Activated CD4-positive, CD25-positive, alpha-beta regulatory T cell (primary cell): Measurements from ENCODE around the gene MGLL.

ENCODE experiments used
- DNase-seq, 4 experiments: peaks; one replicate each; lab custom pipeline; 2025; lab: John Stamatoyannopoulos, UW

Gene MGLL

DNA sequence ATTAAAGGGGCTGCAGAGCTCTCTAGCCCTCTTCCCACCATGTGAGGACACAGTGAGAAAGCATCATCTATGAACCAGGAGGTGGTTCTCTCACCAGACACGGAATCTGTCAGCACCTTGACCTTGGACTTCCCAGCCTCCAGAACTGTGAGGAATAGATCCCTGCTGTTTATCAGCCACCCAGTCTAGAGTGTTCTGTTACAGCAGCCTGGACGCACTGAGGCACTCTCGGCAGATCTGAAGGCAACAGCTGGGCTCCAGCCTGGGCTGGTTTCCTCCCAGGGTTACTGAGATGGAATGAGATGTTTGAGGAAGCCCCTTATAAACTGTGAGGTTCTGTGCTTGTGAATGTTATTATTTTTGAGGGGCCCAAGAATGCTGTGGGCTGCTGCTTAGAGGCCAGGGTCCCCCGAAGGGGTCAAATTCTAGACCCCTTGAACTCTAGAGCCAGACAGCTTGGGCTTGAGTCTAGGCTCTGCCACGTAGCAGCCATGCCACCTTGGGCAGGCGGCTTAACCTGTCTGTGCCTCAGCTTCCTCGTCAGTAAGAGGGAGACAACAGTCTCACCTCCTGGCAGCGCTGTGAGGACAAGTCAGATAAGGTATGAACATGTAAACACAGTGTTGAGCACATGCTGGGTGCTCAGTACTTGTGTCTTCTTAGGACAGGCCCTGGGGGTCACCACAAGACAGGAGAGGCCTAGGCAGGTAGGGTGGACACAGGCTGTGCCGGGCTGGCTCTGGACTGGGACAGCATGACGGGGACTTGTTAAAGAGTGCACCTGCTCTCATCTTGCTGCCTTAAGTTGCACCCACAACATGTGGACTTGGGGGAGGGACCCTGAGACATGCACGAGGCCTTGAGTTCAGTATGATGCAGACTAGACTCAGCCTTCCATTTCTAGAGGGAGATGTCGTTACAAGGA is 49.2 kb downstream of the MGLL start:
- DNase-seq = no peak

DNA sequence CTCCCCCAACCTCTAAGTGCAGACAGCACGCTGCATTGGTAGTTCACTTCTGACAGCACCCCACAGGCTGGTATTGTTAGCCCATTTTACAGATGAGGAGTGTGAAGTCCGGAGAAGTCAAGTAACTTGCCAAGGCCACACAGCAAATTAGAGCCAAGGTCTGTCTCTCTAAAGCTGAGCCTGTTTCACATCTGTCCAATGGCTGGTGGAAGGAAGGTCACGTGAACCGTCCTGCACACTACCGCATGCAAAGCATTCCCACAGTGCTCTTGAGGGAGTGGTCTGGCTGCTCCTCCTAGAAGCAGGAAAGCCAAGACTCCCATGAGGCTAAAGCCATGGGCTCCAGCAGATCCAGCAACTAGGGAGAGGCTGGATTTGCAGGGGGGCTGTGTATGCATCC is 50.0 kb downstream of the MGLL start:
- DNase-seq = no peak

DNA sequence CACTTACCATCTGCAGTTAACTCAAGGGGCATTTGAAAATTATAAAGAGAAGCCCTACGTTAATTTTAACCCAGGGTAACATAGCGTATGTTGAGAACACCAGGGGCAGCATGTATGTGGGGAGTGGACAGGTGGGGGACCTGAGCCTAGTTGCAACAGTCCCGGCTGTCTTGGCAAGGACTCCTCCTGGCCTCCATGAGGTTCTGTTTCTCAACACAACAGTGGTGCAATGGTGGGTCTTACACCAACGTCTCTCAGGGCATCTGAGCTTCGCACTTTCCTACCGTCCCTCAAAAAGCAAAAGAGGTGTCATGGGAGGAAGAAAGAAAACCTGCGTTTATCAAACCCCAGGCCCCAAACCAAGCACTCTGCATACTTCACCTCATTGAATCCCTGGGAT is 50.6 kb downstream of the MGLL start:
- no peak for DNase-seq

DNA sequence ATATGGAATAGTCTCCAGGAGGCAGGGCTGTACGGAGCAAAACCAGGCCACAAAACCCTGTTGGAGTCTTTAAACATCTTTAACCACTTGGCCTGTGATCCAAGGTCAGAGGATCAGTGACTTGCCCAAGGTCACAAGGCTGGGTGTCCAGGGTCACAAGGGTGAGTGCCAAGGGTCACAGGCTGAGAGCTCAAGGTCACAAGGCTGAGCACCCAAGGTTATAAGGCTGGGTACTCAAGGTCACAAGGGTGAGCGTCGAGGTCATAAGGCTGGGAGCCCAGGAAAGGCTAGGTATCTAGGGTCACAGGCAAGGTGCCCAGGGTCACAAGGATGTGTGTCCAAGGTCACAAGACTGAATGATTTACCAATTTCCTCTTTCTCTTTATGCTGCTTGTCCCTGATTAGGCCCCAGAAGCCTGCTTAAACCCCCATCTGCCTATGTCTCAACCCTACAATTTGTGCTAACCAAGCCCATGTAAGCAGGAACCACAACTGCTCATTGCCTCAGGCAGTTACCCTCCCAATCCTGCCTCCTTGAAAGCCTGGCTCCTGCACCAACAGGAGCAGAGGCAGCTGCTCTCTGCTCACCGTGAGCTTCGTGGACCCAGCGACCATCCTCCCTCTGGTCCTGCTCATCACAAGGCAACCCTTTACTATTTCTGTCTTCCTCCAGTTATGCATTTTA is 51.5 kb downstream of the MGLL start:
- no peak for DNase-seq

DNA sequence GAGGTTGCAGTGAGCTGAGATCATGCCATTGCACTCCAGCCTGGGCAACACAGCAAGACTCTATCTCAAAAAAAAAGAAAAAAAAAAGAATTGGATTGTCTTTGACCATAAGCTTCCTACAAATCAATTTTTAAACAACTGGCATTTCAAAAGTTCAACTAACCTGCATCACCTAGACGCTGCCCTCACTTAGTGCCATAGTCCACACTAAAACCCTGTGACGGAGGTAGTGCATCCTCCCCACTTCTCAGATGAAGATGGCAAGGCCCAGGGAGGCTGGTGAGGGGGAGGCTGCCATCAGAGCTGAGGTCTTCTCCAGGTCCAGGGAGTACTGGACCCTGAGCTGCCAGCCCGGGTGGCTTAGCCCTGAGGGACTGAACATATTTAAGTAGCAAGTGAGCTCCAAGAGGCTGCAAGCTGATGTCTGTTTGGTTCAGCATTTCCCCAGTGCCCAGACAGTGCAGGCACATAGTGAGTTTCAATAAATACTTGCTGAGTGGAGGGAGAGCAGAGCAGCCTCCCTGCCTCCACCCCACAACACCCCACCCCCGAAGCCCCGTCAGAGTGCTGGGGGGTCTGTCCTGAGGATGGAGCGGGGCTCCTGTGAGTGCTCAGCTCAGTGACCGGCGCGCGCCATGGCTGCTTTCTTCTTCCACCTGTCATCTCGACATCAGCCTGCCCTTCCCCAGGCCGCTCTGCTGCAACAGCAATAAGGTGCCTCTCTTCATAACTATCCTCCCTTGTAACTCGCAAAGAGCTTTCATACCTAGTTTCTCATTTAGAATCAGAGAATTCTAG is 52.8 kb downstream of the MGLL start:
- no peak for DNase-seq

DNA sequence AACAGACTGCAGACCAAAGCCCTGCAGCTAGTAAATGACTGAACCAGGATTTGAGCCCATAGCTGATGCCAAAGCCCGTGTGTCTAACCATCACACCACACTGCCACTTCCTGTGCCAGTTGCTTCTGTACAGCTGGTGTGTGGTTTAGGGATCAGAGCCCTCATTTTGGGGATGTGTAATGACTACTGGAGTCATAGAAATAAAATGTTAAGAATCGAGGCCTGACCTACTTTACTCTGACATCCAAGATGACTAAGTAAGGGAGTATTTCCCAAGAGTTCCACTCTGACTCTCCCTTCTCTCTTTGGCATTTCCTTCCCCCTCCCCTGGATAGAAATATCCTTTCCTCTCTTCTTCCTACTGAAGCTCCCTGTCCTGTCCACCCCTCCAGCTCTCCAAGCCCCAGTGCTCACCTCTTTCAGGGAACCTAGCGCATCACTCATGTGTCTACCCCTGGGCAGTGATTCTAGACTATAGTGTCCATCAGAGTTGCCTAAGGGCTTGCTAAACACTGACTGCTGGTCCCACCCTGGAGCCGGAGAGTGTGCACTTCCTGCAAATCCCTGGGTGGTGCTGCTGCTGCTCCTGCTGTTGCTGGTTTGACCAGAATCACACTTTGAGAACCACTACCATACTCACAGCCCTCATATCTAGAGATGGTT is 53.8 kb downstream of the MGLL start:
- no peak for DNase-seq

DNA sequence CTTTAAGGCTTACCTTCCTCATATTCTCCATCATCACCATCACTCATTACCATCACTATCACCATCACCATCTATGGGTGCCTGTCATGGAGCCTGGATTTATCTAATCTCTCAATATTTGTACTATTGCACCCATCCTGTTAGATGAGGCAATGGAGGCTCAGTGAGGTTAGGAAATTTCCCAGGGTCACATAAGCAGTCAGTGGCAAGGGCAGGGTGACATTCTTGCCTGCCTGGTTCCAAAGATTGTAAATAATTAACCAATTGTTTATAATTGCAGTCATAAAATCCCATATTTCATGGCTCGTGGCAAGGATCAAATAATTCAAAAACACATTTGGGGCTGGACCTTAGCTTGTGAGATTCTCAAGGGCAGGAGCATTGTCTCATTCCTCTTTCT is 55.2 kb downstream of the MGLL start:
- DNase-seq = no peak

DNA sequence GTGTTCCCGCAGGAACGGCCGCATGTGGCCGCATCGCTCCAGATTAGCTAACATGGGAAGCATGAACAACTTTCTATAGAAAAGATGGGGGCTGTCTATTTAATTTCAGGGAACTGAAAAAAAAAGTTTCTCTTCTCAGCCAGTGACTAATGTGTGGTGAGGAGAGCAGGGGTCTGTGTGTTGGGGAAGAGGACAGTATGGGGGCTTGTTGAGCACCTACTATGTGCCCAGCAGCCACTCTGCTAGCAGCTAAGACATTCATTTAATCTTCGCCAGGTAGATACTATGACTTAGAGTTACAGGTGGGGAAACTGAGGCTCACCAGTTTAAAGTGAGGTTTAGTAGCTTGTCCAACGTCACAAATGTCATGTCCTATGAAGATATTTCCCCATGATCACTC is 56.6 kb downstream of the MGLL start:
- no peak for DNase-seq

DNA sequence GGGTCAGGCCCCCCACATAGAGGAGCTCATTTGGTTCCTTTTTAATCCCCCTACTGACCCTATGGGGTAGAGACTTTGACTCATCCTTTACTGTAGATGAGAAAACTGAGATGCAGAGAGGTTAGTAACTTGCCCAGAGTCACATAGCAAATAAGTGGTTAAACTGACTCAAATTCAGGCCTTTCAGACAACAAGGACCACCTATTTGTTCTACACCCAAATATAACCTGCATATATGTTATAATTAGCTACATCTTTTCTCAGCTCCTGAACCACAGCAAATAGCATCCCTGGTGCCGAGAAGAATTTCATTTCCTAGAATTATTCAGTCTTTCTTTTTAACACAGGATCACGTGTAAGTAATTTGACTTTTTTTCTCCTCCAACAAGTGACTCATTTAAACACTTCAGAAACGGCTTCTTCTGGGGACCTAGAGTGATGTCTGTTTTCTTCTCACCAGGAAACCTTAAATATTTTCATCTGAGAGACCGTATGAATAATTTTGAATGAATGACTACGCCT is 57.4 kb downstream of the MGLL start:
- no peak for DNase-seq

DNA sequence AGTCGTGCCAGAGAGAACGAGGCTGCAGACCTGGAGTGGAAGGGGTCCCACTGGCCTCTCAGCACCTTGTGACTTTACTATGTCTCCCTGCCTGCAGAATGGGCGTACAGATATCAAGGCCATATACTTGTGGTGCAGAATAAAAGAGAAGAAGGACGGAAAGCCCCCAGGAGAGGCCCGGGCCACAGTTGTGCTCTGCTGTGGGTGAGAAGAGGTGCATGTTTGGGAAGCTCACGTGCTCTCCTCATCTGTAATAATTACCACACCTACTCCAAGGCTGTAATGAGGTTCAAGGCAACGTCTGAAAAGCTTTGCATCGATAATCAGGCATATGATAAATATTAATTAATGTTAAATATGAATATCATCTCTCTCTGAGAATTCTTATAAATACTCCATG is 58.0 kb downstream of the MGLL start:
- no peak for DNase-seq

DNA sequence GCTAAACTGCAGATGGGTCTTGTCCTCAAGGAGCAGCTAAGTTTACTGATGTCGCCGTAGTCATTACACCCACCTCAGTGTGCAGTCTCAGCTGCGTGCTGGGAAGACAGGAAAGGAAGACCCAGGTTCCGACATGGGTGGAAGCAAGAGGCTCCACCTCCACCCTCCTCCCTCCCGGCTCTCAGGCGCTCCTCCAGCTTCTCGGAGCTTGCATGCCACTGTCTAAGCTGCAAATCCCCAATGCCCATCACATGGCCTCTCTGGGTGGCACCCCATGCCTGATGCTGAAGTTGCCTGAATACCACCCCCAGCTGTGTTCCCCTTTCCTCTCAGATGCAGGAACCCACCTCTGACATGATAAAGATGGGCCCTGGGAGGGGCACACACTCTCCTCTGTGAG is 58.5 kb downstream of the MGLL start:
- DNase-seq = no peak

DNA sequence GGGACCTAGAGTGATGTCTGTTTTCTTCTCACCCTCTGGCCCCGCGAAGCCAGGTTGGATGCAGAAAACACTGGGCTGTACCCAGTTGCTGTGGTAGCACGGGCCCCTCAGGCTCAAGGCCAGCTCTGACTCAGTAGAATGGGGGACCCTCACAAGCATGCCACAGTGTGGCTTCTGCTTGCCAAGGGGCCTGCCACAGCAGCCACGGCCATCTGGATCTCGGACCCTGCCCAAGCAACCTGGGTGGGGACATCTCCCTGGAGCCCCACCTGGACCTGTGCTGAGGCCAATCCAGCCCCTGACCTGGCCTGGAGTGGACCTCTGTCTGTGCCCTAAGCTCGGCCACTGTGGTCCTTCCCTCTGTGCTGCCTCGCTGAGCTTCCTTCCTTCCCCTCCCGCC is 59.0 kb downstream of the MGLL start:
- no peak for DNase-seq

DNA sequence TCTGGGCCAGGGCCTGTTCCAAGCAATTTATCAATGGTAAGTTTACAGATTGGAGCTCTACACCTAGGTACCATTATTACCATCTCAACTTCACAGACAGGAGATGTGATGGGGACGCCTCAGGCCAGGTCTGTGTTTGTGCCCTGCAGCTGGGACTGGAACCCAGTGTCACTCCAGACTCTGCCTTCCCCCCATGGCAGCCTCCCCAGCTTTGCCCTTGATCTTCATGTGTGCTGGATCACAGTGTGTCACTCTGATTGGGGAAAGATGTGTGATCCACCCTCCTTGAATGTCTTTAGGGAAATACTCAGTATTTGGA is 59.6 kb downstream of the MGLL start:
- no peak for DNase-seq

DNA sequence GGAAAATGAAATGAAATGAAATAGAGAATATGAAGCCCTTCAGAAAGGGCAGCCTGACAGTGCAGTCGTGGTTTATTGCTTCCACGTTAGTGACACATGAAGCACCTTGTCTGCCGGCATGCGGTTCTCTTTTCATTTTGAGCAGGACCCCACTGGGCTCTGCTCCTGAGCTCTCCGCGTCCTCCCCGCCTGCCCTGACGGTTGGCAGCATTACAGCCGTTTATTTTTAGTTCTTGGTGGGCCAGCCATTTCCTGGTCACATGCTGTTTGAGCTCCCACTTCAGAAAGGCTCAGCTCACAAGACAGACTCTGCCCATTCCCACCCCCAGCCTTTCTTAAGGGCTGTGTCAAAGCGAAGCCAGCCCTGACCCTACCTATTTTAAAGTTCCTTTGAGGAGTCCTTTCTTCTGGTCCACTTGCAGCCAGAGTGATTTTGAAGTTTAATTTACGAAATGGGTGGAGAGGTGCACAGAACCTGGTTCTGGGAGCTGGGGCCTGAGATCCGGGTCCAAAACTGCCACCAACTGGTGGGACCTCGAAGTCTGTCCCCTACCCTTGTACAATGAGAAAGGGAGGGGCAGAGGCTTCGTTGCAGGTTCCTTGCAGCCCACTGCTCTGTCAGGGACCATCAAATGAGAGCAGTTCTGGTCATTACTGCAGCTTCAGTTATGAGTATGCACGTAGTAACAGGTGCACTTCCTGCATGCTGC is 60.1 kb downstream of the MGLL start:
- DNase-seq = no peak

DNA sequence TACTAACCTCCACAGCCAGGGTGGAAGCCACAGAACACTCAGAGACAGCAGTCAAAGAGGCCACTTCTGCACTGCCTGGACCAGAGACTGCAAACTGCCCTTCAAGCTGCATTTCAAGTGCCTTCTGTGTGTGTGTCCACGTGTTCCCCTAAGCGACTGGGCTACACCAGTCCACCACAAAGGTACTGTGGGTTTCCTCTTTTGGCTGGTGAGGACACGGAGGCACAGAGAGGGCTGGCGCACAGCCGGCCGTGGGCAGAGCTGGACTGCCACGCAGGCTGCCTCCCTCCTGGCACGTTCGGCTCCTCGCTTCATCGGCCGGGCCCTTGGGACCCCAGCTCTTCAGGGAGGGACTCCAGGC is 60.9 kb downstream of the MGLL start:
- DNase-seq = no peak

DNA sequence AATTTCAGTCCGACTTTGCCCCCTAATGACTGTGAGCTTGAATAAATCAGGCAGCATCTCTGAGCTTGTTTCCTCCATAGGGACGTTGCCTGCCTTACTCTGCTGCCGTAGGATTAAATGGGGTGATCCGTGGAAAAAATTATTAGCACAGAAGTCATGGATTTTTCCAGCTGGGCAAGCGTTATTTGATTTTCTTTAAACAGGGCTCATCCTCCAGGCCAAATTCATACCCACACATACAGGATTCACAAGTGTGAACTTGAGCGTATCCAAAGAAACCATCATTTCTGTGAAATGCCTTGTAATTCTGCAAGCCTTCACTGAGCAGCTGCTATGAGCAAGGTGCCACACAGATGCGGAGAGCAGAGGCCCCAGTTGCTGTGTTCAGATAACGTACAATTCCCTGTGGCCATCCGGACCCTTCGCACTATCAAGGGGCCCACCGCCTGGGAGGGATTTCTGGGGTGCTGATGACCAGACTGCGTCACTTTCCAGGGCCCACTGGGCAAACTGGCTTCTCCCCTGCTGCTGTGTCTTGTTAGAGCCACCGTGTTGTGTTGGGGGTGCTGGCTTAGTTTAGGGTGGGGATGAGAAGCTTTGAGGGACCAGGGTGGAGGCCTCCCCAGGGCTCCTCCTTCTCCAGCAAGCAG is 61.4 kb downstream of the MGLL start:
- DNase-seq = no peak

DNA sequence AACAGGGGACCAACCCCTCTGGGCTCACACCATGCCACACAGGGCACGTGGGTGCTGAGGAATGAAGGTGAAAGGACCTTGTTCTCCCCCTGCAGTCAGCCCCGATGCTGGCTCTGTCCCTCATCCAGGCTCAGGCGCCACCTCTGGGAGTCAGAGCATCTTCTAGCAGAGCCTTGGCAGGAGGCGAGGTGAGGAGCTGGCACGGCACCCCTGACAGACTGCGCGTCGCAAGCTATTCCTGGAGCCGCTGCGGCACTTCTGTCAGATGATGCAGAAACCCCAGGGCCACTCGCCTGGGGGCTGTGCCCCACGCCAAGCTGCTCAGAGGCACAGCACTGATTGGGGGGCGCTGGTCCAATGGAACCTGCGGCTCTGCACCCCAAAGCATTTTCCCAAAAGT is 62.0 kb downstream of the MGLL start:
- no peak for DNase-seq

DNA sequence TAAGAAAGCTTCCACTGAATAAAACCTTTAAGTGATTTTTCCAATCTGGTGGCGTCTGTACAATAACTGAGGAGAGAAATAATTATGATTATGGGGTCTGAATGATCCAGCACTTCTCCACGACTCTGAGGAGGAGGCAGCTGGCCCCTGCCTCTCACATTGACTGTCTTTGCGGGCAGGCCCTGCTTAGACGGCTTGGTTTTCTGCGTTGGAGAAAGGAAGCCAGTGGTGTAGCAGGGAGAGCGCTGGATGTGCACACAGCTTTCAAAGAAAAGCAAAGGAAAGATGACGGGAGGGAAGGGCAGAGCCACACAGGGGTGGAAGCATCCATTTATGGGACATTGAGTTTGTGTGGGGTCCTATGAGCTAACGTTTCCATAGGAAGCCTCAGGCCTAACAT is 62.5 kb downstream of the MGLL start:
- DNase-seq = no peak

DNA sequence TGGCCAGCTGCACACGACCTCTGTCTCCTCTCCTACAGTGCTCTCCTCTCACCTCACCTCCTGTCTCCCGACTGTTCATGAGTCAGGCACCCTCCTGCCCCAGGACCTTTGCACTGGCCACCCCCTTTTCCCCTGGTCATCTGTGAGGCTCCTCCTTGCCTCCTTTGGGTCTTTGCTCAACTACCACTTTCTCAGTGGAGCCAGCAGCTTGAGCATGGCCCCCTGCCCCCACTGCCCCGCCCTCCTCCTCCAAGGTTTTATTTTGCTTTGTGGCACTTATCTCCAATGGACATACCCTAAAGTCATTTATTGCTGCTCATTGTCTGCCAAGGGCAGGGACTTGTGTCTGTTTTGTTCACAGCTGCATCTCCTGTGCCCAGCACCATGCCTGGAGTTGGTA is 64.3 kb downstream of the MGLL start:
- DNase-seq = no peak

DNA sequence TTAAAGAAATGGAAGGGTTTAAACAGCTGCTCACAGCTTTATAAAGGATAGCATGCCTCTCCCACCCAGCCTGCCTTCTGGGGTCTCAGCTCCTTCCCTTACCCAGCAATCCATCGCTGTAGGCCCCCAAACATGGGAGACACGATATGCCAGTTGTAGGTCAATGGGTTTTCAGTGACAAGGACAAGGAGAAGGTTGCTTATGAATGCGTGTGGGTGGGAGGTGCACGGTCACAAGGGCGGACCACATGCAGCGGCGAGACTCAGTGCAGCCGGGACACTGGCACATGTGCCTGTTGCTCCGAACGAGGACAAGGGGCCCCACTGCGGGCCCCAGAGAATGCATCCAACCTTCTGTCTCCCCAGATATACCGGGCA is 67.0 kb downstream of the MGLL start:
- no peak for DNase-seq
